Stimulated activated CD8-positive, alpha-beta memory T cell treated with anti-CD3 and anti-CD28 coated beads, Interleukin-7, amount 100 ng/mL, for 1 hour (primary cell): ENCODE data around the gene BID.
"Not testable (repeated sequence)": the region's sequence is repeated elsewhere in the genome, so short reads cannot be mapped to it uniquely, and the experiment has no call there.

ENCODE experiments used
- DNase-seq, 2 donors: peaks; one replicate each; pipeline ENCODE4 v3.0.0-alpha.2; 2020; ENCODE audit warnings: low read depth in 2 of 2

Gene BID

GRCh38 chr22:17769716-17770082 lies 4.6 kb downstream of the BID start:
- no peak for DNase-seq

- no peak for DNase-seq
Observed at GRCh38 chr22:17769013-17769715, 5.1 kb downstream of the BID start.

DNA sequence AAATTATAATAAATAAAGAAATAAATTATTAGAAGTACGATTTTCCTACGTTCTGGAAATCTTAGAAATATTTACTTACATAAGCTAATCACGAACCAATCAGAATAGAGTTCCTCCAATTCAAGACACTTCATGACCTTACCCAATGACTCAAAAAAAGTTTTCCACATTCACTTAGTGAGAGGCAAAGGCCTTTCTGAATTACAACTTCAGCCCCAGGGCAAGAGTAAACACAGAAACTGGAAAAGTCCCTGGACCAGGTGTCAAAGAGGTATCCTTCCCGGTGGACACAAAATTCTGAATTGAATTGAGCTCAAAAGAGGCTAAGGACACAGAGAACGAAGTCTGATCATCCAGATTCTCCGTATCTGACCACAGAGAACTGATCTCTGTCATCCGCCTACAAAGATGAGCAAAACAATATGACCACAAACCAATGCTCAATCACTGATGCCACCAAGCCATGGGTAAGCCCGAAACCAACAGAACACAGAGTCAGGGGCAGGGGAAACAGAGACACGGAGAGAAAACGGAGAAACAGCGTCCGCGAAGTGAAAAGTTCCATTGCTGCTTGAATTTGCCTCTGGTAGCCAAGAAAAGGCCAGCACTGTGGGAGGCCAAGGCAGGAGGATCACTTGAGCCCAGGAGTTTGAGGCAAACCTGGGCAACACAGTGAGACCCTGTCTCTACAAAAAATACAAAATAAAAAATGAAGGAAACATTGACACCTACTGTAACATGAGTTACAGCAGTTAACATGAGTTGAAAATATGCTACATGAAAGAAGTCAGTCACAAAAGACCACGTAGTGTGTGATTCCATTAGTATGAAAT lies 6.8 kb downstream of the BID start:
- DNase-seq, result peak in 1 of 2 donors; percentile 23

DNA sequence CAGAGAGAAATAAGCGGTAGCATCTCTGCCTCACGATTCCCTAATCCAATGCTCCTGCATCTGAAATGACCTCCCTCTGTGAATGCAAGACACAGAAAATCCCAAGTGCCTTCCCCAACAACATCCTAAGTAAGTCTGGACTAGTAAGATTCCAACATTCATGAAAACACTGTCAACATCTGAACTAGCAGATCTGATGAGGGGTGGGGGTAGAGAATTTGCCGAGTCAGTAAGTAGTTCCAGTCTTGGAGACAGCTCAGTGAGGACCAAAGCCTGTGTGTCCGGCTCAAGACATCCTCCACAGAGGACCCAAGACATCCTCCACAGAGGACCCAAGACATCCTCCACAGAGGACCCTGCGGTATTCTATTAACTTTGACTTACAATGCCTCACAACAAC lies 9.4 kb downstream of the BID start:
- DNase-seq, result not testable (repeated sequence)

DNA sequence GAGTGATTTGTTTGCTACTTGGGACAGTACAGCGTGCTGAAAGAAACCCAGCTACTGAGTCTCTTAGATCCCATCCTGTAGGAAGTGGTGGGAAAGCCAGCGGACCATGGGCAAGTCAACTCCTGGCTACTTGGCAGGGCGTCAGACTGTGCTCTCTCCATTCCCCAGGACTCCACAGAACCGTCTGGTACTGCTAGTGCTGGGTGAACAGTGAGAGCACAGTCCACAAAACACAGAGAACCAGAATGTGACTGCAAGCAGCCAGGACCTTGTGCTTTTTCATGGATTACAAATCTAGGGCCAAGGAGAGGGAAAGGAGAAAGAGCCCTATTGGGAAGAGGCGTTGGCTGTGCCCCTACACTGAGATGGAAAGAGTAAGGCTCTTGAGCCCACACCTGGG lies 10.2 kb downstream of the BID start:
- no peak for DNase-seq

DNA sequence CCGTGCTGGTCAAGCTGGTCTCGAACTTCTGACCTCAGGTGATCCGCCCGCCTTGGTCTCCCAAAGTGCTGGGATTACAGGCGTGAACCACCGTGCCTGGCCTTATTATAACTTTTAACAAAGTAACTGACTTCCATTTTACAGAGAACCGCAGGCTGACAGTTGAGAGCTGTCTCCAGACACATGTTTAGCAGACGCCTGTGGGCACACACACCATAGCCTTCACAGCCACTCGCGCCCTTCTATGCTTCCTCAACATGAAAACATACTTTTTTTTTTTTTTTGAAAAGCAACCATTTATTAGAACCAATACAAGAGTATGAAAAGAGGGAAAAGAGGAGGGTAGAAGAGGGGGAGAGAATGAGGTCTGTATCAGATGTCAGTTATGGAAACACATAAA lies 10.8 kb downstream of the BID start:
- not testable (repeated sequence) for DNase-seq

DNA sequence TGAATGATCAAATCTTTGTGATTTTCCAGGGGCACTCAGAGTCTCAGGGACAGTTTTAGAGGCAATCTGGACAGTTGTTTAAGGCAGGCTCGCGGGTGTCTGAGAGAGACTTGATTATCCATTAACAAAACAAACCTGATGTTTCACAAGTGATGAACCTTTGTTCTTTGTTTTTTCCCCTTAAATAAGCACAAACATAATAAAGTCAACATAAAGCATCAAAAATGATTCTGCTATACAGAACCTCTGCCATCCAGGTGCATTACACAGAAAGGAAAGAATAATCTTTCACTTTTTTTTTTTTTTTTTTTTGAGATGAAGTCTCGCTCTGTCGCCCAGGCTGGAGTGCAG lies 13.2 kb downstream of the BID start:
- no peak for DNase-seq

DNA sequence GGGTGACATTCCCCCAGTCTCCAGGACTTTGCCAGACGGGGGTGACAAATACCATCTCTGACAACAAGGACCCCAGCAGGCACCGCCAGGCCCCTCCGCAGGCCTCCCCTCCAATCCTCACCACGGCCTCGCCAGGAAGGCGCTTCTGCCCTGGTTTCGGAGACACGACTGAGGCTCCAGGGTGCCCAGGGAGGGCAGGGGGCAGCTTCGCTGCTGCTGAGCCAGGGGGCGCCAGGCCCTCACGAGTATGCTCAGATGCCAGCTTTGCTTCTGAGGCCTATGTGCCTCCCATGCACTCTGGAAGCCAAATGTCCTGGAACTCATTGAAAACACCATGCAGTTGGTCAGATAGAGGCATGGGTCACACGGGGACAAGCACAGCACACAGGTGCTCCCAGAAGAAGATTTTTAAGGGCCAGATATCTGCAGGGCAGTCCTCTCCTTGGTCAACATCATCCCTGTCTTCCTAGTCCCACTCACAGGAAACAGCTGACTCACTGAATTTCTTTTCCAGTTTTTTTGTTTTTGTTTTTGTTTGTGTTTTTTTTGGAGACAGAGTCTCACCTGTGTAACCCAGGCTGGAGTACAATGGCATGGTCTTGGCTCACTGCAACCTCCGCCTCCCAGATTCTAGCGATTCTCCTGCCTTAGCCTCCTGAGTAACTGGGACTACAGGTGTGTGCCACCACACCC lies 19.9 kb downstream of the BID start:
- DNase-seq, result no peak

DNA sequence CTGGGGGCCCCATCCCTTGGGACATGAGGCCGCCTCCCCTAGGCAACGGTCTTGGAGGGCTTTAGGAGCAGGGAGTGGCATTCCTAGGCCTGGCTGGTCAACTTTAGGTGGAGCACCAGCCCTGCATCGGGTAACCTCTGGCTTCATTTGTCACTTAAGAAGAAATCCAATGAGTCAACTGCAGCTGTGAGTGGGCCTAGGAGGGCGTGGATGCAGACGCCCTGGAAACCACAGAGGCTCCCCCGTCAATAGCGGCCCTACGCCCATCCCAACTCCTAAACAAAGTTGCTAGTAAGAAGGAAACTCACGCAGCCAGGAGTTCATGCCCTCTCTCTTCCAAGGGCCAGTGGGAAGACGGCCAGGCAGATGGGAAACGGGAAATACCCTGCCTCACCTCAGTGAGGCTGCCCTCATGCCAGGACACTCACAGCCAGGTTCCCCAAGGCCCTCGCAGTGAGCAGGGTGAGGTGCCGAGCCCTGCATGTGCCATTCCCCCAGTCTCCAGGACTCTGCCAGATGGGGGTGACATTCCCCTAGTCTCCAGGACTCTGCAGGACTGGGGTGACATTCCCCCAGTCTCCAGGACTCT lies 20.8 kb downstream of the BID start:
- DNase-seq, result no peak

- no peak for DNase-seq
Observed at GRCh38 chr22:17751596-17751995, 22.7 kb downstream of the BID start.

DNA sequence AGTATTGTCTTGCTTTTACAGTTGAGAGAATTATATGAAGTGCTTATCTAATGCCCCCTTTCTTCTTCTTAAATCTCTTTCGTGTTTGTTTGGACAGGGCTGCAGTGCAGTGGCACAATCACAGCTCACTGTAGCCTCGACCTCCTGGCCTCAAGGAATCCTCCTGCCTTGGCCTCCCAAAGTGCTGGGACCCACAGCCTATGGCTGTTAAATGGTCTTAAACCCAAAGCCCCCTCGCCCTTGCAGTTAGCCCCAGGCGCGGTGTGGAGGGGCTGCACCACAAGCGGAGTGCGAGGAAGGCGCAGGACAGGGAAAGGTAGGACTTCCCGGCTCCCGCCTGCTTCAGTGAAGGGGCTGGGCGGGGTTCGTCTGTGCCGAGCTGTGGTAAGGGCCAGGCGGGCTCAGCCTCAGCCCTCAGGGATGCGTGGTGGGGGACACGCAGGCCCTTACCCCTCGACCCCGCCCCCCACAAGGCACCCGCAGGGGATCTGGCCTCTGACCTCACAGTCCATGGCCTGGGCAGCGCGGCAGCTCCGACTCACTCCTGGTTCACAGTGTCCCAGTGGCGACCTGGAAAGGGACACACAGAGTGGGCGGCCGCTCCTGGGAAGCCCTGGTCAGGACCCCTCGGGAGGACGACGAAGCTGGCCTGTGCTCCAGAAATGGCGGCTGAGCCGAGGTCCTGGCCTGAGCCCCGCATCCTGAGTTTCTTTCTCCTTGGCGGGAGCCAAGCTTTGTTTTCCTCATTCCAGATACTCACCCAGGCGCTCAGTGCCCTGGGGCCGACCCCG lies 24.5 kb downstream of the BID start:
- DNase-seq, result no peak

DNA sequence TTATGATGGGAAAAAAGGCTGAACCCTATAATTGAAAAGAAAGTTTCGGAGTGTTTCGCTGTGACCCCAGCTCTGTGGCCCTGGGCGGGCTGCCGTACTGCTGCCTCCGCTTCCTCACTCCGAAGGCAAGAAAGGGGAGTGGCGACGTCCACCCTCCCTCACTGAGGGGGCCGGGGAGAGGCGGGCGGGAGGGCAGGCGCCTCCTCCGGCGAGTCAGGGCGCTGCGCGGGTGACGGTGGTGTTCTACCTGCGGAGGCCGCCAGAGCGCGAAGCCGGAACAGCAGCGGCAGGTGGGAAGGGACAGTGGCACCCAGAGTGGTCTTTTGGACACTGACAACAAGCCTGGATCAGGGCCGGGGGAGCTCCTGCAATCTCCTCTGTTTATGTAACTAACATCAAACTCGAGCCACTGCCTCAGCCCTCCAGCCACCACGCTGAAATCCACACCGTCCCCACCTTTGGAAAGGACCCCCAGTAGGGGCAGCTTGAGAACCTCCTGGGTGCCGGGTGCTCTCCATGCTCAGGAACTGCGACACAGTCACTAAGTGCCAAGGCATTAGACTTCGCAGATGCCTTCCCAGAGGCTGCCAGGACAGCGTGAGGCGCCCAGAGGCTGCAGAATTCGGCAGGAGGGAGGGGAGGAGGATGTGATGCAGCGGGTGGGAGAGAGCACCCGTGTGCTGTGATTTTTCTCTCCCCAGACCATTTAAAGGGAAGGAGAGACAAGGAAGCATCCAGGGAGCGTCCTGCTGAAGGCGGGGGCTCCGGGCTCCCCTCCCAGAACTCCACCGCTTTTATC lies 25.5 kb downstream of the BID start:
- no peak for DNase-seq

DNA sequence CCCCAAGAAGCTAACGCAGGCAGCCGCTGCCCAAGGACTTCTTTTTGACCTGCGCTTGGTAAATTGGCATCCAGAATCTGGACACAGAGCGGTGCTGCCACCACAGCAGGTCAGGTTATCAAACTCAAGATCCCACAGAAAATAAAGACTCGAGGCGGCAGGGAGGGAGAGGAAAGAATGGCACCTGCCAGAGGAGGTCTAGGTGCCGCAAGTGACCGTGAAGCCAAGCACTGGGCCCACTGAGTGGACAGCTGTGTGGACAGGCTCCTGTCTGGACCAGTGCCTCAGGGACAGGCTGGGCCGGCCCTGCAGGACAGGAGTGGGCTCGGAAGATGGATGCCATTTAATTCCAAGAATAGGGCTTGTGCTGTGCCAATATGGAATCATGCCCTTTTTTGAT lies 27.4 kb downstream of the BID start:
- no peak for DNase-seq

- DNase-seq, result no peak
Observed at GRCh38 chr22:17744430-17744829, 29.8 kb downstream of the BID start.

GRCh38 chr22:17743661-17744411 lies 30.4 kb downstream of the BID start:
- no peak for DNase-seq

GRCh38 chr22:17742527-17742902 lies 31.8 kb downstream of the BID start:
- DNase-seq, result peak; percentile 18 to 45

DNA sequence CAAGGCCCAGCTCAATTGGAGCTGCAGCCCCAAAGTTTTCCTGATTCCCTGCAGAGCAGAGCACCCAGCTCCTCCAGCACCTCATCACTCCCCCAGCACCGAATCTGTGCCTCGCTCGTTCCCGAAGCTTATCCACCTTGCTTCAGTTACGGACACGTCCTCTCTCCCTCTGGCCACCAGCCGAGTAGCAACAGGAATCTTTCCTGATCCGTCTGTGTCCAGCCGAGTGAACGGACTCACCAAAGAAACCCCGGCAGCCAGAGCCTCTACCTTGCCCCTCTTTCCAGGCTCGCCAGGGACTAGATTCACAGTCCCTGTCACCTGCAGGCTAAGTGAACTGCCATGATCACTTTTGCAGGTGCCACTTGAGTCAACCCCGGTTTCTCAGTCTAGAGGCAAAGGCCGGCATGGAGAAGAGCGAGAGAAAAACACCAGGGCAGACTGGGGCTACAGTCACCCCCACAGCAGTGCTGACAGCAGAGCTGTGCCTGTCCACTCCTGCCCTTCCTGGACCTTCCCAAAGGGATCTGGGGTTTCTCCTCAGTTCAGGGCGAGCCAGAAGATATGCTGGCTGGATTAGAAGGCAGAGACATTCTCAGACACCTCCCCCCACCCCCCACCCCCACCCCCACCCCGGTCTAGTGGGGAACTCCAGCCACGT lies 32.3 kb downstream of the BID start:
- no peak for DNase-seq

- no peak for DNase-seq
Observed at GRCh38 chr22:17739196-17739975, 34.9 kb downstream of the BID start.
